NCI-H345 treated with DMSO at 0.1 percent for 48 hours (cell line): ENCODE results near the gene ZC2HC1B.
A peak's percentile ranks its signal among the peaks of the same experiment; 100 is the strongest.

ENCODE experiments used
- DNase-seq: peaks from one replicate; lab custom pipeline; 2025; ENCODE audit not compliant: unreplicated experiment; lab: John Stamatoyannopoulos, UW

ZC2HC1B gene

GRCh38 chr6:143928853-143929252 lies 64.6 kb downstream of the ZC2HC1B start:
- no peak for DNase-seq

GRCh38 chr6:143929975-143930374 lies 65.7 kb downstream of the ZC2HC1B start:
- no peak for DNase-seq

GRCh38 chr6:143934331-143934730 lies 70.1 kb downstream of the ZC2HC1B start:
- DNase-seq = no peak

- no peak for DNase-seq
Measured at GRCh38 chr6:143934867-143935266, 70.6 kb downstream of the ZC2HC1B start.

GRCh38 chr6:143936347-143936746 lies 72.1 kb downstream of the ZC2HC1B start:
- DNase-seq = no peak

- no peak for DNase-seq
Measured at GRCh38 chr6:143936778-143937667, 72.7 kb downstream of the ZC2HC1B start.

- DNase-seq = no peak
Measured at GRCh38 chr6:143937668-143937970, 73.3 kb downstream of the ZC2HC1B start.

GRCh38 chr6:143939364-143939763 lies 75.1 kb downstream of the ZC2HC1B start:
- no peak for DNase-seq

GRCh38 chr6:143940011-143940597 lies 75.8 kb downstream of the ZC2HC1B start:
- DNase-seq = peak; percentile 9

GRCh38 chr6:143941852-143942627 lies 77.8 kb downstream of the ZC2HC1B start:
- DNase-seq = peak; percentile 5

- DNase-seq = no peak
Measured at GRCh38 chr6:143948208-143948607, 83.9 kb downstream of the ZC2HC1B start.

GRCh38 chr6:143949535-143949934 lies 85.3 kb downstream of the ZC2HC1B start:
- no peak for DNase-seq

- no peak for DNase-seq
Measured at GRCh38 chr6:143949962-143950361, 85.7 kb downstream of the ZC2HC1B start.

GRCh38 chr6:143950875-143951274 lies 86.6 kb downstream of the ZC2HC1B start:
- no peak for DNase-seq

GRCh38 chr6:143952060-143952778 lies 87.9 kb downstream of the ZC2HC1B start:
- DNase-seq = no peak

- peak; percentile 54 for DNase-seq
Measured at GRCh38 chr6:143952947-143953701, 88.8 kb downstream of the ZC2HC1B start.

GRCh38 chr6:143953922-143954321 lies 89.6 kb downstream of the ZC2HC1B start:
- no peak for DNase-seq

GRCh38 chr6:143955971-143956370 lies 91.7 kb downstream of the ZC2HC1B start:
- DNase-seq = no peak

GRCh38 chr6:143957679-143958274 lies 93.5 kb downstream of the ZC2HC1B start:
- DNase-seq = no peak

- DNase-seq = no peak
Measured at GRCh38 chr6:143958839-143959399, 94.6 kb downstream of the ZC2HC1B start.
